Stomach (tissue), 9 donors: Measurements from ENCODE around the gene PLCB1. TPM values are rescaled to one million over a fixed set of nuclear protein-coding genes. Genes with fewer than 3 reads are reported as not detected.

ENCODE experiments used
- DNase-seq, 2 donors: peaks; one replicate each; pipeline versions ENCODE4 v3.0.0 to v3.0.0-alpha.2; 2013 to 2019
- H3K27ac ChIP-seq, 5 donors: fragments of 200-600 bp in 4 of 5; sonication (generic) in 4 of 5; one replicate each; pipeline ENCODE4 v1.5.1; 2013 to 2019; ENCODE audit warnings: mild to moderate bottlenecking in 1 of 5, moderate library complexity in 1 of 5
- H3K27me3 ChIP-seq, 3 donors: fragments of 200-600 bp; sonication (generic); one replicate each; pipeline ENCODE4 v1.5.1; 2017 to 2019; ENCODE audit warnings: mixed run types in 1 of 3
- H3K36me3 ChIP-seq, 4 donors: fragments of 200-600 bp; sonication (generic); 1 replicate in 3 of 4; 2 replicates in 1 of 4; pipeline ENCODE4 v1.5.1; 2016 to 2019
- H3K4me1 ChIP-seq, 4 donors: fragments of 200-600 bp; sonication (generic); one replicate each; pipeline ENCODE4 v1.5.1; 2016 to 2019
- H3K4me3 ChIP-seq, 4 donors: fragments of 200-600 bp; sonication (generic) in 3 of 4; one replicate each; pipeline ENCODE4 v1.5.1; 2016 to 2019; ENCODE audit warnings: mild to moderate bottlenecking in 1 of 4
- H3K9me3 ChIP-seq, 4 donors: fragments of 200-600 bp; sonication (generic); one replicate each; pipeline ENCODE4 v1.5.1; 2016 to 2019
- EP300 ChIP-seq: sonication (generic); formaldehyde crosslinking; IDR thresholded peaks from one replicate; pipeline ENCODE4 v1.6.1; 2017; ENCODE audit warnings: antibody characterized with exemption
- POLR2A ChIP-seq, 4 donors: fragments of 450-650 bp; IDR thresholded peaks; one replicate each; pipeline ENCODE4 v1.6.1; 2016; ENCODE audit warnings: antibody characterized with exemption in 4 of 4, control low read depth in 2 of 4, mild to moderate bottlenecking in 1 of 4, moderate library complexity in 1 of 4
- POLR2AphosphoS5 ChIP-seq, 3 donors: sonication (generic); formaldehyde crosslinking; IDR thresholded peaks; one replicate each; pipeline ENCODE4 v1.6.1; 2016; ENCODE audit warnings: antibody characterized with exemption in 3 of 3
- WGBS, 5 donors: extraction: QIAGEN DNeasy Blood & Tissue Kit in 3 of 5; methylation state at CpG; one replicate each; pipeline versions ENCODE4 v1.1.5 to v1.1.7; 2013 to 2018; 5-methylcytosine and 5-hydroxymethylcytosine counted together
- intact Hi-C: fragments of 100-400 bp; cut with DNase I; formaldehyde crosslinking; loops from one replicate; pipeline ENCODE4 v1.15.1; 2023; ENCODE audit warnings: low total_unique reads
- polyA plus RNA-seq, 3 donors: library from polyadenylated mRNA; stranded (reverse); fragments of 200-250 nt; gene quantifications; one replicate each; pipeline ENCODE4 v1.2.3, GENCODE V29; 2013
- total RNA-seq, 5 donors: library from RNA; depleted of rRNA; stranded (reverse); fragments of >200 nt; gene quantifications; one replicate each; pipeline versions ENCODE4 v1.1.0 to v1.2.3, GENCODE V29; 2014 to 2016
- TF ChIP-seq, protein P1 (sequence below), 7 experiments: fragments of 450-650 bp in 4 of 7; fragments of 200-600 bp in 3 of 7; sonication (generic) in 3 of 7; IDR thresholded peaks; one replicate each; pipeline ENCODE4 v1.5.1; 2016 to 2019; ENCODE audit warnings: antibody characterized with exemption in 7 of 7, control low read depth in 2 of 7, mild to moderate bottlenecking in 1 of 7
- donor health status: healthy with polysubstance abuse.
- donor health status: Bipolar disorder and iron deficiency.
- donor health status: healthy.

The PLCB1 gene
- total and polyA plus RNA-seq, 8 donors, result 4.1 to 66.5 (median 11.7) TPM

DNA sequence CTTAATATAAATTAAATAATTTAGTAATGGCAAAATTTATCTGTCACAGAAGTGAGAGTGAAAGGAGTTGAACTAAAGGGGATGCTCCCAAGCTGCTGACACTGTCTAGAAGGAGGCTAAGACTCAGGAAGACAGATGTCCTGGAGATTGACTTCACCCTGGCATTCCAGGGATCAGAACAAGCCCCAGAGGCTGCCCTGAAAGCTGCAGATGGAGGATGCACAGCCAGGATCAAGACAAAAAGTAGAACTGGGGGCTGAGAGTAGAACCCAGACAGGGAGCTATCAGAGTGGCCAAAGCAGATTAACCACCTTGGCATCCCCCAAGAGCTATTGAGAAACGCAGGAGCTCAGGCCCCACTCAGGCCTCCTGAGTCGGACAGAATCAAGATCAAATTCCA is 747.6 kb downstream of the PLCB1 start:
- no peaks in the 10 kb centered on the region for H3K4me1 ChIP-seq
- H3K27ac ChIP-seq, result no peak overlapping the region
- no peaks in the 10 kb centered on the region for H3K27me3 ChIP-seq
- 80 to 98% (median 95%) methylated on average over 2 of the region's 2 CpGs for WGBS, 5 donors
- peaks cover 0 to 6% (median 3%) of the 10 kb centered on the region in 4 donors for H3K36me3 ChIP-seq
- no peak for DNase-seq
- TF ChIP-seq, protein P1, sequence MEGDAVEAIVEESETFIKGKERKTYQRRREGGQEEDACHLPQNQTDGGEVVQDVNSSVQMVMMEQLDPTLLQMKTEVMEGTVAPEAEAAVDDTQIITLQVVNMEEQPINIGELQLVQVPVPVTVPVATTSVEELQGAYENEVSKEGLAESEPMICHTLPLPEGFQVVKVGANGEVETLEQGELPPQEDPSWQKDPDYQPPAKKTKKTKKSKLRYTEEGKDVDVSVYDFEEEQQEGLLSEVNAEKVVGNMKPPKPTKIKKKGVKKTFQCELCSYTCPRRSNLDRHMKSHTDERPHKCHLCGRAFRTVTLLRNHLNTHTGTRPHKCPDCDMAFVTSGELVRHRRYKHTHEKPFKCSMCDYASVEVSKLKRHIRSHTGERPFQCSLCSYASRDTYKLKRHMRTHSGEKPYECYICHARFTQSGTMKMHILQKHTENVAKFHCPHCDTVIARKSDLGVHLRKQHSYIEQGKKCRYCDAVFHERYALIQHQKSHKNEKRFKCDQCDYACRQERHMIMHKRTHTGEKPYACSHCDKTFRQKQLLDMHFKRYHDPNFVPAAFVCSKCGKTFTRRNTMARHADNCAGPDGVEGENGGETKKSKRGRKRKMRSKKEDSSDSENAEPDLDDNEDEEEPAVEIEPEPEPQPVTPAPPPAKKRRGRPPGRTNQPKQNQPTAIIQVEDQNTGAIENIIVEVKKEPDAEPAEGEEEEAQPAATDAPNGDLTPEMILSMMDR (IDR thresholded peaks at IDR 0.05), result no peak
- TF ChIP-seq POLR2A (IDR thresholded peaks at IDR 0.05) (no peak), POLR2AphosphoS5 (IDR thresholded peaks at IDR 0.05) (no peak), EP300 (no peak)
- no peak overlapping the region for H3K4me3 ChIP-seq
- no peaks in the 10 kb centered on the region for H3K9me3 ChIP-seq
- intact Hi-C loops, result no loop called here

DNA sequence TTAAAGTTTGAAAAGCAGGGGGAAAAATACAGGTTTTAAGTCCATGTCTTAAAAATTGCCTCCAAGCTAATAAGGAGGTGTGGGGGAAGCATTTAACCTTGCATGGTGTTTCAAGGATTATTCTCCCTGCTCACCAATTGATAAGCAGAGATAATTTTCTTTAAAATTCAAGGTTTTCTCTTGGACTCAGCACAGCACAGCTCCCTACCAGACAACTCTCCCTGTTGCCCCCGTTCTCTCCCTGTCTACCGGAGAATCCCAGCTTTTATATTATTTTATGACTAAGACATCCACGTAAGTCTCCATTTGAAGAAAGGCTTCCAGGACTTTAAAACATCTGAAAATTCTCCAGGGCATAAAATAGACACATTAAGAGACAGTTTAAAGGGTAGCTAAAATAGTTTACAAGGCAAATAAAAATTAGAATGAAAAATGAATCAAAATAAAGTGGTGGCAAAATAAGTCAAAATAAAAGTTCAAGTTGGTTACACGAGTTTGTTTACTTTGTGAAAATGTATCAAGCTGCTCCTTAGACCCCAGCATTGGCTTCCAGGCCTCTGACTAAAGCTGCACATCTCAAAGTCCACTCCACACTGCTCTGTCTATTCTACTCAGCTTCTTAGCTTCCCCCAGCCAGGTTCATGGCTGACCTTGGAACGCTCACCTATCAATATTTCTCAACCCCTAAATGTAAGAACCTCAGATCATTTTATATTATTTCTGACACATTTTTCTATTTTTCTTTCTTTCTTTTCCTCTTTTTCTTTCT is 748.2 kb downstream of the PLCB1 start:
- no peak for DNase-seq
- intact Hi-C loops, result no loop called here
- Histone ChIP-seq H3K36me3 (peaks cover 0 to 6% (median 3%) of the 10 kb centered on the region in 4 donors), H3K4me1 (no peaks in the 10 kb centered on the region), H3K9me3 (no peaks in the 10 kb centered on the region), H3K27ac (no peak overlapping the region), H3K27me3 (no peaks in the 10 kb centered on the region), H3K4me3 (no peak overlapping the region)
- TF ChIP-seq POLR2A (IDR thresholded peaks at IDR 0.05) (no peak), EP300 (no peak), POLR2AphosphoS5 (IDR thresholded peaks at IDR 0.05) (no peak)
- TF ChIP-seq, protein P1 (IDR thresholded peaks at IDR 0.05), result no peak
- WGBS, 5 donors, result 78 to 85% (median 81%) methylated on average over 5 of the region's 5 CpGs

DNA sequence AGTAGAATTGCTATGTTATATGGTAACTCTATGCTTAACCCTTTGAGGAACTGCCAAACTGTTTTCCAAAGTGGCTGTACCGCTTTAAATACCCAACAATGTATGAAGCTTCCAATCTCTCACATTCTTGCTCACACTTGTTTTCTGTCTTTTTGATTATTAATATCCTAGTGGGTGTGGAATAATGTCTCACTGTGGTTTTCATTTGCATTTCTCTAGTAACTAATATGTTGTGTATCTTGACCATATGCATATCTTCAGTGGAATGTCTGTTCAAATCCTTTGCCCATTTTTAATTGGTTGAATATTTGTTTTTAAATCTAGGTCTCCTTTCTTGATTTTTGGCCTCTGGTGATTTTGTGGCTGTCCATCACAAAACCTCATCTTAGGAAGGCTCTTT is 759.0 kb downstream of the PLCB1 start:
- no peaks in the 10 kb centered on the region for H3K4me1 ChIP-seq
- DNase-seq, result no peak
- no peaks in the 10 kb centered on the region for H3K36me3 ChIP-seq
- H3K4me3 ChIP-seq, result no peak overlapping the region
- no peak overlapping the region for H3K27ac ChIP-seq
- intact Hi-C loops, result no loop called here
- H3K9me3 ChIP-seq, result peaks cover 8 to 20% (median 14%) of the 10 kb centered on the region in 4 donors
- TF ChIP-seq, protein P1 (IDR thresholded peaks at IDR 0.05), result no peak
- TF ChIP-seq EP300, result no peak
- WGBS, 5 donors, result 91 to 98% (median 96%) methylated on average over 1 of the region's 1 CpG
- H3K27me3 ChIP-seq, result no peaks in the 10 kb centered on the region

DNA sequence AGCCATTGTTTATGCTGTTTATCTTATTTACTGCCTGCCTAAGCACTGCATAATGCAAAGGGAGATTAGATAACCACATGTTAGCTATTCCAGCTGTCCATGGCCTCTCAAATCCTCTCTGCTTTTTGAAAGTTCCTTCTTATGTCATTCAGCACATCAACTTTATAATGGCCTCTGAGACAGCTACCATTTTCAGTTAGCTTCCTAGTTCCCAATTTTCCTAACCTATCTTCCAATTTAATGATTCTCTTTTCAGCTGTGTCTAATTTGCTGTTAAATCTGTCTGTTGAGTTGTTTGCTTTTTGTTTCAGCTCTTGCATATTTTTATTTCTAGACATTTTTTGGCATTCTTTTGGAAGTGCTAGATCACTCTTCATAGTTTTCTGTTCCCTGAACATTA is 763.4 kb downstream of the PLCB1 start:
- no peaks in the 10 kb centered on the region for H3K36me3 ChIP-seq
- no peak for DNase-seq
- TF ChIP-seq EP300, result no peak
- H3K27me3 ChIP-seq, result no peaks in the 10 kb centered on the region
- intact Hi-C loops, result no loop called here
- peaks cover 8 to 16% (median 14%) of the 10 kb centered on the region in 4 donors for H3K9me3 ChIP-seq
- H3K4me3 ChIP-seq, result no peak overlapping the region
- no peaks in the 10 kb centered on the region for H3K4me1 ChIP-seq
- H3K27ac ChIP-seq, result no peak overlapping the region

DNA sequence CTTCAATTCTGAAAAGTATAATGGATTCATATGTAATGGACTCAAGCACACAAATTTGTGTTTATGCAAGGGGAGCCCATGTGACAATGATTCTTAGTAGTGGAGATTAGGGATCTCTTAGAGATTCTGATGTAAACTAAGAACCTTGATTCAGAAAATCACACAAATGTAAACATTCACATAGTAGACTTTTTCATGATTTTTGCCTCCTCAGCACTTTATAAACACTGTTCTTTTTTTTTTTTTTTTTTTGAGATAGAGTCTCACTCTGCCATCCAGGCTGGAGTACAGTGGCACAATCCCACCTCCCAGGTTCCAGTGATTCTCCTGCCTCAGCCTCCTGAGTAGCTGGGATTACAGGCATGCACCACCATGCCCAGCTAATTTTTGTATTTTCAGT is 766.8 kb downstream of the PLCB1 start:
- no peaks in the 10 kb centered on the region for H3K36me3 ChIP-seq
- intact Hi-C loops, result no loop called here
- H3K4me1 ChIP-seq, result peaks cover 0 to 5% (median 1%) of the 10 kb centered on the region in 4 donors
- TF ChIP-seq, protein P1 (IDR thresholded peaks at IDR 0.05), result no peak
- TF ChIP-seq POLR2AphosphoS5 (IDR thresholded peaks at IDR 0.05), result no peak
- H3K27ac ChIP-seq, result no peak overlapping the region
- no peak overlapping the region for H3K4me3 ChIP-seq
- no peak for DNase-seq
- H3K27me3 ChIP-seq, result no peaks in the 10 kb centered on the region
- H3K9me3 ChIP-seq, result peaks cover 8 to 16% (median 14%) of the 10 kb centered on the region in 4 donors
